ENCODE results near the gene NCK1. TPM values are rescaled to one million over a fixed set of nuclear protein-coding genes. Genes with fewer than 3 reads are reported as not detected.
A peak's percentile ranks its signal among the peaks of the same experiment; 100 is the strongest.

The NCK1 gene
- total RNA-seq = 23.8 and 26.2 TPM in 2 replicates
- long read RNA-seq, transcript NCK1-201 (4 exons, 1,937 nt) = major isoform, 65 of 95 reads
- long read RNA-seq, transcript NCK1-207 (4 exons, 1,971 nt) = minor isoform, 20 of 95 reads
- long read RNA-seq, partial matches to known transcripts = 2 of 95 reads
- long read RNA-seq, other reads (novel, unspliced or antisense) = 7 of 95 reads

DNA sequence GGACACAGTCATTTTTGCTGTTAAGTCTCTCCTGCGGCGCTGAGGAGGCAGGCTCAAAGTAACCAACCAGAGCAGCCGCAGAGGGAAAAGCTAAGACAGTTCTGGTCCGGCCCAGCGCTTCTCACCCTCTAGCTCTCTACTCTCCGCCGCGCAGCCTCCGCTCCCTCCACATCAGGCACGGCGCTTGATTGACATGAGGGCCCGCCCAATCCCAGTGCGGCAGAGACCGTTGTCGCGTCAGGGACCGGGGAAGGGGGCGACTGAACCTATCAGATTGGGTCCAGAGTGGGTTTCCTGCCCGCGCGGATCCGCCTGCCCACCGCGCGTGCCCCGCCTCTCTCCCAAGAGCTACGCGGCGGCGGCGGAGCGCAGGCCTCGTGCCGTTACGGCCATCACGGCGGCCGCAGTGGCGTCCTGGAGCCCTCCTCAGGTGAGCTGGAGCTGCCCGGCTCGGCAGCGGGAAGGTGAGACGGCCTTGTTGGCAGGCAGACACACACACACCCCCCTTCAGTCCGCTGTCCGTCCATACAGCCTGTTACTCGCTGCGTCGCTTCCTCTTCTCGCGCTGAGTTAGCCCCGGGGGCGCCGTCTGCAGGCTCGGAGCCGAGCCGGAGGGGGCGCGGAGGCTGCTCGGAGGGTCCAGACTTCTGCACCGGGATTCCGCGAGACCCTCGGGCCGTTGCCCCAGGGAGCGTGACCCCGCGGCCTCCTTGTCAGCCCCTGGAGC lies at the start of gene NCK1:
Gene NCK1 (plus strand): TSS at position 319 of the 727 bp plus-strand sequence. CDS start 65,794 bp downstream, outside the sequence.
- Mint-ChIP-seq H3K9me3 (ENCODE audit: low read depth) (no peaks in the 10 kb centered on the region), H3K4me3 (ENCODE audit: low read depth) (peak within 1 kb of the TSS; percentile 95), H3K36me3 (ENCODE audit: insufficient read depth) (peaks cover 5% of the 10 kb centered on the region), H3K27me3 (no peaks in the 10 kb centered on the region), H3K4me1 (ENCODE audit: low read depth) (peaks cover 24% of the 10 kb centered on the region), H3K27ac (peak within 1 kb of the TSS; percentile 96)
- DNase-seq (ENCODE audit: low spot score, unreplicated experiment) = peak; percentile 95
- TF ChIP-seq, protein P1, sequence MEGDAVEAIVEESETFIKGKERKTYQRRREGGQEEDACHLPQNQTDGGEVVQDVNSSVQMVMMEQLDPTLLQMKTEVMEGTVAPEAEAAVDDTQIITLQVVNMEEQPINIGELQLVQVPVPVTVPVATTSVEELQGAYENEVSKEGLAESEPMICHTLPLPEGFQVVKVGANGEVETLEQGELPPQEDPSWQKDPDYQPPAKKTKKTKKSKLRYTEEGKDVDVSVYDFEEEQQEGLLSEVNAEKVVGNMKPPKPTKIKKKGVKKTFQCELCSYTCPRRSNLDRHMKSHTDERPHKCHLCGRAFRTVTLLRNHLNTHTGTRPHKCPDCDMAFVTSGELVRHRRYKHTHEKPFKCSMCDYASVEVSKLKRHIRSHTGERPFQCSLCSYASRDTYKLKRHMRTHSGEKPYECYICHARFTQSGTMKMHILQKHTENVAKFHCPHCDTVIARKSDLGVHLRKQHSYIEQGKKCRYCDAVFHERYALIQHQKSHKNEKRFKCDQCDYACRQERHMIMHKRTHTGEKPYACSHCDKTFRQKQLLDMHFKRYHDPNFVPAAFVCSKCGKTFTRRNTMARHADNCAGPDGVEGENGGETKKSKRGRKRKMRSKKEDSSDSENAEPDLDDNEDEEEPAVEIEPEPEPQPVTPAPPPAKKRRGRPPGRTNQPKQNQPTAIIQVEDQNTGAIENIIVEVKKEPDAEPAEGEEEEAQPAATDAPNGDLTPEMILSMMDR (IDR thresholded peaks at IDR 0.05; ENCODE audit: unreplicated experiment) = peak; percentile 31

DNA sequence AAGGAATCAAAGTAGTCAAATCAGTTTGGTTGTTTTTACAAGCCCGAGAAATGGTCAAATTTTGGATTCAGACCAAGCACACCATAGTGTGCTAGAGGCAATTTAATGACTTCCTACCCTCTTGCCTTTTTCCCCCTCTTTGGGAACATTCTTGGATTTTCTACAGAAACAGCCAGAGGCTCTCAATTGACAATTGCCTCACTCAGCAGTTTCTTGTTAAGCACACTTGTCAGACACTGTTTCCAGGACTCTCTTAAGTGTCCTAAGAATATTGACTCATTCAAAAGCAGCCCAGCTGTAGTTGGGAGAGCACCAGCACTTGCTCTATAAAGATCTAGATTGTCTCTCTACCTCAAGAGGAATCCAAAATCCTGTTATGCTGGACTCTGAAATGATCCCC lies 44.6 kb upstream of the NCK1 start:
- Mint-ChIP-seq H3K9me3 (ENCODE audit: low read depth) (no peaks in the 10 kb centered on the region), H3K4me1 (ENCODE audit: low read depth) (peaks cover 9% of the 10 kb centered on the region), H3K4me3 (ENCODE audit: low read depth) (no peak overlapping the region), H3K27me3 (peaks cover 39% of the 10 kb centered on the region), H3K27ac (no peak overlapping the region), H3K36me3 (ENCODE audit: insufficient read depth) (no peaks in the 10 kb centered on the region)
- no peak for DNase-seq (ENCODE audit: low spot score, unreplicated experiment)
- TF ChIP-seq, protein P1 (IDR thresholded peaks at IDR 0.05; ENCODE audit: unreplicated experiment) = no peak

DNA sequence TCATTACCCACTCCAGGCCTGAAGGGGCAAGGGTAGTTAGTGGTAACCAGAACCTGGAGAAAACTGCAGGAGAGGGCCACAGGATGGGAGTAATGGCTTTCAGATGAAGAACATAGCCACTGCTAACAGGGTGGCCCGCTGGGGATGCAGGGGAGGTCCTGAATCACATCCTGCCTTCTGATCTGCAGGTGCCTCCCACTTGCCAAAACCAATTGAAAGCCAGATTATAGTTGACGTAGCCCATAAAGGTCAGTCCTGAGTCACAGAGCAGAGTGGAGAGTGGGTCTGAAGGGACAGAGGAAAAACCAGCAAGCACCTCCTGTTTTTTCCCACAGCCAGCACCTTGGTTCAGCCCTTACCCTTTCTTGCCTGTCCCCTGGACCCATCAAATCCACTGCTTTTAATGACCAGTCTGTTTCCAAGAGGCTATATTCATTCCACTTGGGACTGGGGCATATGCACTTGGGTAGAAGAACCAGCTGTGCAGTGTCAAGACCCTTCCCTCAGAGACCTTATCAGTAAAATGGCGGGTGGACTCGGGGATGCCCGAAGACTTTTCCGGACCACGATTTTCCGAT lies 43.7 kb upstream of the NCK1 start:
- TF ChIP-seq, protein P1 (IDR thresholded peaks at IDR 0.05; ENCODE audit: unreplicated experiment) = no peak
- Mint-ChIP-seq H3K27me3 (peaks cover 43% of the 10 kb centered on the region), H3K27ac (peak overlapping the region; percentile 83), H3K9me3 (ENCODE audit: low read depth) (no peaks in the 10 kb centered on the region), H3K36me3 (ENCODE audit: insufficient read depth) (no peaks in the 10 kb centered on the region), H3K4me3 (ENCODE audit: low read depth) (peak overlapping the region; percentile 77), H3K4me1 (ENCODE audit: low read depth) (peaks cover 9% of the 10 kb centered on the region)
- no peak for DNase-seq (ENCODE audit: low spot score, unreplicated experiment)

DNA sequence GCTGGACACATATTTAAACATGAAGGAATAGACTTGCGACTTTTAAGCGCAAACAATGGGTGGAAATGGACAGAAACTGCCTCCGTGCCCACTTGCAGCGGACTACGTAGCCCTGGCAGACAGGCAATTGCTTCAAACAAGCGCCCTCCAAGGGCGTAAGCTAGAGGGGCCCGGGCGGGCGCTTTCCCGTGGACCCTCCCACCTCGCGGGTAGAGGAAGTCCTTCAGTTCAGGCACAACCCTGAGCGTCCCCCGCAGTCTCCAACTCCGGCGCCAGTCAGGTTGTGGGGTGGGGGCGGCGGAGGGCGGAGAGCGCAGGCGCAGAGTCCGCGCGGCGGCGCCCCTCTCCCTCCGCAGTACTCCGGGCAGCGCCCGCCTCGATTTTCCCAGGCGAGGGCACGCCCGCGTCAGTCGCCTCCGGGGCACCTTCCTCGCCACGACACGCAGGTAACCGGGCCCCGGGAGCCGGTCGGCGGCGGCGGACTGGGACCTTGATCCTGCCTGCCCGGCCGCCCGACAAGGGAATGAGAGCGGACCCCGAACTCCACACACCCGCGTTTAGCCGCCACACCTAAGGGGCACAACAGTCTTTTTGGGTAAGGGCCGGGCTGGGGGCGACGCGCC lies 43.1 kb upstream of the NCK1 start, which contains the start of gene SLC35G2:
Gene SLC35G2 (plus strand): TSS at position 358 of the 623 bp plus-strand sequence. CDS start 35,335 bp downstream, outside the sequence.
- H3K4me3 Mint-ChIP-seq (ENCODE audit: low read depth) = peak within 1 kb of the TSS; percentile 77
- peak within 1 kb of the TSS; percentile 84 for H3K27ac Mint-ChIP-seq
- peaks cover 9% of the 10 kb centered on the region for H3K4me1 Mint-ChIP-seq (ENCODE audit: low read depth)
- H3K36me3 Mint-ChIP-seq (ENCODE audit: insufficient read depth) = no peaks in the 10 kb centered on the region
- TF ChIP-seq, protein P1 (IDR thresholded peaks at IDR 0.05; ENCODE audit: unreplicated experiment) = no peak
- DNase-seq (ENCODE audit: low spot score, unreplicated experiment) = peak; percentile 45
- H3K27me3 Mint-ChIP-seq = peaks cover 43% of the 10 kb centered on the region
- H3K9me3 Mint-ChIP-seq (ENCODE audit: low read depth) = peaks cover 2% of the 10 kb centered on the region

DNA sequence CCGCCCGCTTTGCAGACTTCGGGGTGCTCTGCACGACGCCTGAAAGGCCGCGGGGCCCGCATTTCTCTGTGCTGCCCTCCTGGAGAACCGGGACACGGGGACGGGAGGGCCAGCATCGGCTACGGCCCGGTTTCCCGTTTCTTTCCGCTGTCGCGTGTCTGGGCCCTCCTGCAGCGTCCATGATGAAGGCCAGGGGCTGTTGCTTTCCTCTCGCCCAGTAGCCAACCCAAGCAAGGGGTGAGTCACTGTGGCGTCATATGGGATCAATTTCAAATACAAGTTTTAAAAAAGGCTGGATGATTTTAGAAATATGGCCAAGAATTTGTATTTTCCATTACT lies 42.6 kb upstream of the NCK1 start:
- Mint-ChIP-seq H3K4me1 (ENCODE audit: low read depth) (peaks cover 9% of the 10 kb centered on the region), H3K4me3 (ENCODE audit: low read depth) (peak overlapping the region; percentile 77), H3K9me3 (ENCODE audit: low read depth) (peaks cover 3% of the 10 kb centered on the region), H3K27ac (peak overlapping the region; percentile 84), H3K27me3 (peaks cover 43% of the 10 kb centered on the region), H3K36me3 (ENCODE audit: insufficient read depth) (no peaks in the 10 kb centered on the region)
- TF ChIP-seq, protein P1 (IDR thresholded peaks at IDR 0.05; ENCODE audit: unreplicated experiment) = no peak
- DNase-seq (ENCODE audit: low spot score, unreplicated experiment) = peak; percentile 10
